Umbilical cord (tissue), 2 donors: ENCODE data around the gene EDN1. TPM values are rescaled to one million over a fixed set of nuclear protein-coding genes. Genes with fewer than 3 reads are reported as not detected.
"Not testable (repeated sequence)": the region's sequence is repeated elsewhere in the genome, so short reads cannot be mapped to it uniquely, and the experiment has no call there.

Source experiments
- DNase-seq: peaks from one replicate; pipeline ENCODE4 v3.0.0-alpha.2; 2015; ENCODE audit warnings: low spot score
- total RNA-seq: library from RNA; depleted of rRNA; stranded (reverse); fragments of >200 nt; gene quantifications from one replicate; pipeline ENCODE4 v1.2.3, GENCODE V29; 2014; ENCODE audit warnings: low replicate concordance; ENCODE audit not compliant: insufficient read depth

The EDN1 gene
- total RNA-seq, 1 donor from 2014 or later, result 39.5 TPM

DNA sequence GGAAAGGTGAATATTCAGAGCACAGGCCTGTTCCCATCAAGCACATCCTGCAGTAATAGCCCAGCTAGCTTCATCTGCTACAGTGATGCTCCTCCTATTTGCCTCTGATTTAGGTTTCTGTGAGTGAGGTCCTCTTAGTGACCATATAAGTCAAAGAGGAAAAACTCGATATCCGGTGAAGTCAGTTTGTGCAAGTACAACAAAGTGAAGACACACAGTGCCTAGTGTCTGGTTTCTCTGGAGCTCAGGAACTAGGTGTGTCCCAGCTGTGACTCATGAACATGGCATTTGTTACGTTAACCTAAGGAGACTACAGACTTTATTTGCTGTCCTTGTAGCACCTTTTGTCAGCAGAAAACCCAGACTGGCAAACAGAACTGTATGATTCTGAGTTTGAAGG is 33.9 kb downstream of the EDN1 start:
- DNase-seq, result peak; percentile 65

DNA sequence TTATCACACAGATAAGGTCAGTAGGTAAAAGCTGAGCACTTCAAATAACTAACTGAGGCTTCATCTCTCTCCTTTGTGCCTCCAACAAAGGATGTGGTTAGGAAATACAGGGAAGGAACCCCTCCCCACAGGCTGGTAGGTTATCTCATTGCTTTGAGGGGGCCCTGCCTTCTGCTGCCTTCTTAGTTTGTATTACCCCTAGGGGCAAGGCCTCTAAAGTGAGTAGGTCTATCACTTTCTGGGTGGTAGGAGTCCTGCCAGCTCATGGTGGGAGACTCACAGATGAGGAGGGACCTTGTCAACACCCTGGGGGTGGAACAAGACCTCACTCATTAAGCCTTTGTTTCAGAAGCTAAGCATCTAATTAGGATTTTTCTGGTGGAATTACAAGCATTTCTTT is 34.6 kb downstream of the EDN1 start:
- DNase-seq, result no peak

DNA sequence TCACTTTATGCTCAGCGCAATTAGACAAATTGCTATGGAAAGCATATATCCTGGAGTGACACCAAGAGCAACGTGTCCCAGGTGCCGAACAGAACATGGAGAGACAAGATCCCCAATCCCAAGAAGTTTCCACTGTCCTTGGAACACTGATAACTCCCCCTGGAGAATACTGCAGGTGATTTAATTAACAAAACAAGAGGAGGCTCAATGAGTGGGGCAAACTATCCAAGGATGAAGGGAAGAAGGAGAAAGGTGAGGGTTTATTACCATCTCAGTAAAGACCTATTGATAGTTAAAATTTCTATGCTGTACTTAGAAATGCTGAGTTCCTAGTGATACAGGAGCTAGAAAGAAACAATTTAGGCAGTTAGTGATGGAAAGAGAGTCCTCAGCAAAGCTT is 35.7 kb downstream of the EDN1 start:
- no peak for DNase-seq

DNA sequence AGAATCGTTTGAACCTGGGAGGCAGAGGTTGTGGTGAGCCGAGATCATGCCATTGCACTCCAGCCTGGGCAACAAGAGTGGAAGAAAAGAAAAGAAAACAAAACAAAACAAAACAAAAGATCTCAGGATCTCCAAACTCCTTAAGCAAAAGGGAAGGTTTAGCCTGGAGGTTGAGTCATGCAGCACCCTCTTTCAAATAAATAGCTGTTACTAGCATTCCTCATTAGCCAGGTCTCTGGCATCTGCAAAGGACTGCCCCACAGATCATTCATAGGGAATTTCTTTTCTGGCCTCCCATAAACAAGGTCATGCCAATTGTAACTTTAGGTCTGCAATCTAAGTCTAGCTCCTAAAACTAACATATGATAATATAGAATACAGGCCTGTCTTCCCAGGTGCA is 37.2 kb downstream of the EDN1 start:
- no peak for DNase-seq

DNA sequence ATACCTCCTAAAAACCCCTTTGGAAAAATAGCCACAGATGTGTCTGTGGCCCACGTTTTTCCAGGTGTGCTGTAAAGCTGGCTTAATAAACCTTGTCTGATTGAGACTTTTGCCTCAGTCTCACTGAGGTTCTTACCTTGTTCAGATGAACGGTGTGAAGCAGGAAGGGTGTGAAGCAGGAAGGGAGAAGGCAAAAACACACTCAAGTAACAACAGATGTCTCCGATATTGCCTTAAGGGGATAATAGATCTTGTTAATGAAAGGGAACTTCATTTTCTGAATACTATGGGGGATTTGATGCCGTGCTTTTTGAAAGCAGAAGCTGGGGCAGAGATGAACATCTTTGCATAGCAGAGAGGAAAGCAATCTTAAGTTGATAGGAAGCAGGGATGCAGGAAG is 37.8 kb downstream of the EDN1 start:
- DNase-seq, result no peak

DNA sequence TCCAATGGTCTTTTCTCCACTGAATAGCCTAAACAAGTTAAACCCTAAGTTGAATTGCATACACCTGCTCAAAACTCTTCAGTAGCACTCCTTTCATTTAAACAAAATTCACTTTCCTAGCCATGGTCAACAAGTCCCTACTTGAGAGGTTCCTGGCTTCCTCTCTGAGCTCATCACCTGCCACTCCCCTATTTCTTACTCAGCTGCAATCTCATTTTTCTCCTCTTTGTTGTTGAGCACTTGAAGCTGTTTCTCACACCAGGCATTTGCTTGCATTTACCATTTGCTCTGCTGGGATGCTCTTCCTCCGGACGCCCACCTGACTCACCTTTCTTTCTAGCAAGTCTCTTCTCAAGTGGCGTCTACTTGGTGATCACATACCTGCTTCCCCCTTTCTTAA is 38.5 kb downstream of the EDN1 start:
- DNase-seq, result peak; percentile 29

GRCh38 chr6:12331474-12331873 is 41.3 kb downstream of the EDN1 start:
- DNase-seq, result no peak

- no peak for DNase-seq
Measured at GRCh38 chr6:12331951-12332749, 42.0 kb downstream of the EDN1 start.

DNA sequence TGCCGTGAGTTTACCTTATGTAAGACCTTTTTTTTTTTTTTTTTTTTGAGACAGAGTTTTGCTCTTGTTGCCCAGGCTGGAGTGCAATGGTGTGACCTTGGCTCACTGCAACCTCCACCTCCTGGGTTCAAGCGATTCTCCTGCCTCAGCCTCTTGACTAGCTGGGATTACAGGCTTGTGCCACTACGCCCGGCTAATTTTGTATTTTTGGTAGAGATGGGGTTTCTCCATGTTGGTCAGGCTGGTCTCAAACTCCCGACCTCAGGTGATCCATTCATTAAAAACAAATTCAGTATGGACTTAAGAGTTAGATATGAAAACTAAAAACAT is 42.6 kb downstream of the EDN1 start:
- not testable (repeated sequence) for DNase-seq

GRCh38 chr6:12333128-12333527 is 43.0 kb downstream of the EDN1 start:
- DNase-seq, result no peak

GRCh38 chr6:12334526-12335130 is 44.5 kb downstream of the EDN1 start:
- no peak for DNase-seq

- no peak for DNase-seq
Measured at GRCh38 chr6:12335131-12335527, 45.0 kb downstream of the EDN1 start.

- no peak for DNase-seq
Measured at GRCh38 chr6:12335717-12336116, 45.6 kb downstream of the EDN1 start.

- no peak for DNase-seq
Measured at GRCh38 chr6:12336121-12336971, 46.2 kb downstream of the EDN1 start.

- no peak for DNase-seq
Measured at GRCh38 chr6:12339022-12339421, 48.9 kb downstream of the EDN1 start.

- no peak for DNase-seq
Measured at GRCh38 chr6:12339808-12340487, 49.8 kb downstream of the EDN1 start.

GRCh38 chr6:12340488-12340818 is 50.3 kb downstream of the EDN1 start:
- DNase-seq, result no peak

DNA sequence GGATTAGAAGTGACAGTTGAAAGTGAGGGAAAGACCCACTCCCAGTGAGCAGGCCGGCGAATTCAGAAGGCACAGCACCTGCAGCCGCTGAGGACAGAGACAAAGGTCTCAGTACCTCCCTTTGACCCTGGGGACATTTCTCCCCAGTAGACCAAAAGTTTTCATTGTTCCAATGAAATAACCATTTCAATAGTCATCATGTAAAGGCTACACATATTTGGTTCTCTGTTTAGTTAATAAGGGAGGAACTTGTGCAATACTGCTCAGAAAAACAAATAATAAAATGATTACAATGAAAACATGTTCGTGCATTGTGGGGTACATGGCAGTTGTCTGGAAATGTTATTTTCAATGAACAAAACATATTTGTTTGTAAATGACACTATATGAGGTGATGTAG is 52.5 kb downstream of the EDN1 start:
- DNase-seq, result no peak

GRCh38 chr6:12343122-12343439 is 52.9 kb downstream of the EDN1 start:
- DNase-seq, result no peak

DNA sequence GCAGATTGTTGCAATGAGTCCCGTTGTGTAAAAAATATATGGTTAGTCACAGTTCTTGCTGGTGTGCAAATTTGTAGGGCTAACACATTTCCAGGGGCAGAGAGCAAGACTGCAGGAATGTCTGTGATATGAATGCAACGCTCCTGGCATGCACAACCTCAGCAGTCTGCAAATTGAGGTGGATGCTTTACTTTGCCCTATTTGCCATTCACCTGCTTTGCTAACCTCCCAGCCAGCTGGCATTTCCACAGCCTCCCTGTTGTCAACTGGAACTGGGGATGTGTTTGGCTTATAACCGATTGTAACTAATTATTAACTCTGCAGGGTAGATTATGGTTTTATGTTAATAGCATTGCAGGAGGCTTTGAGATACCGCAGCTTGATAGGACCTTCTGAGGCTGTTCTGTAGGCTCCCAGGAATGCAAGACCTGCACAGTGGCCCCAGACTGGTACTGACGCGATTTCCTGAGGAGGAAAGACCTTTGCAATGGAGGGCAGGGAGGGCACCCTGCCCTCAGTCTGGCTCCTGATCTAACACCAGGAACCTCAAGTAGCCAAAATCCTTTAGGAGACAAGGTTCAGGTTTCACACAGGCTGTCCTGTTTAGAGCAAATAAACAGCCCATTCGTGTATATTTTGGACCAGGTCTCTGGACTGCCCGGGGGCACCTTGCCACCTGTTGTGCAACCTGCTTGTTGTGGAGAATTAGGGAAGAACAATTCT is 53.4 kb downstream of the EDN1 start:
- no peak for DNase-seq

DNA sequence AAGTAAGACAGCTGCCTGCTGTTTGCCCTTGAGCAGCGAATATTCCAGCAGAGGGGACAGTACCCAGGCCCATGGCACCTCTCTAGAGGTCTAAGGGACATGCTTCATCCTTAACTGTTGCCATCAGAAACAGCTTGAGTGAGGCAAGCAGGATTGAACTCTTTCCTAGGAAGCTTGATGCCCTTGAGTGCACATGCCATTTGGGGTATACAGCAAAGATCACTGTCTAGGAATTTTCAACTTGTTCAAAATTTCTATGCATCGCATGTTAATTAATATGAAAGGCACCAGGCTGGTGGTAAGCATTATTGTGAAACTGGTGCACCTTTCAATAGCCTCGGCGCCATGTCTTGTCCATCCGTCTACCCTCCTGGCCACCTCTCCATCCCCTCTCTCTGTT is 54.1 kb downstream of the EDN1 start:
- DNase-seq, result no peak
